IMR-90 (cell line): Measurements from ENCODE around the gene IL16. TPM values are rescaled to one million over a fixed set of nuclear protein-coding genes. Genes with fewer than 3 reads are reported as not detected.

Experiments used
- ATAC-seq: fragments of 200-7000 bp; cut with Tn5 transposase; 2 replicates; pipeline ENCODE4 v1.9.1; 2020; ENCODE audit warnings: low read depth, mild to moderate bottlenecking, moderate library complexity
- BruUV-seq: library from RNA; stranded (reverse); fragments of 400-500 nt; replicated peaks from 2 replicates; lab custom pipeline; 2021; lab: Mats Ljungman, UMichigan
- CTCF ChIA-PET: fragments of 300-600 bp; formaldehyde crosslinking; extraction: SDS; loops from one replicate; lab custom pipeline; 2021; ENCODE audit warnings: antibody characterized with exemption; lab: Yijun Ruan, JAX
- POLR2A ChIA-PET: fragments of 300-600 bp; sonication (Branson Sonifier 250); formaldehyde crosslinking; loops from one replicate; lab custom pipeline; 2022; ENCODE audit warnings: antibody characterized with exemption; ENCODE audit not compliant: unreplicated experiment; lab: Charles Lee
- DNase-seq: peaks from one replicate; pipeline ENCODE4 v3.0.0; 2013
- H2AFZ ChIP-seq: replicated peaks from 2 replicates; pipeline ENCODE3; 2013; ENCODE audit warnings: low read length, mild to moderate bottlenecking; ENCODE audit not compliant: poor library complexity
- H2AK5ac ChIP-seq: 2 replicates; pipeline ENCODE4 v1.6.1; 2013; ENCODE audit warnings: low read depth, low read length, inconsistent platforms
- H2AK9ac ChIP-seq: replicated peaks from 2 replicates; pipeline ENCODE3; 2013; ENCODE audit warnings: mild to moderate bottlenecking, low read depth, low read length, moderate library complexity; ENCODE audit not compliant: poor library complexity
- H2BK120ac ChIP-seq: 2 replicates; pipeline ENCODE4 v1.6.1; 2013; ENCODE audit warnings: low read depth, low read length, inconsistent platforms
- H2BK15ac ChIP-seq: 3 replicates; pipeline ENCODE4 v1.6.1; 2013; ENCODE audit warnings: low read depth, low read length, inconsistent platforms
- H2BK20ac ChIP-seq: 2 replicates; pipeline ENCODE4 v1.6.1; 2013; ENCODE audit warnings: low read depth, mild to moderate bottlenecking, inconsistent platforms, low read length, moderate library complexity
- H2BK5ac ChIP-seq: 2 replicates; pipeline ENCODE4 v1.6.1; 2013; ENCODE audit warnings: mild to moderate bottlenecking, low read depth, low read length, inconsistent platforms; ENCODE audit not compliant: poor library complexity, severe bottlenecking
- H3K14ac ChIP-seq: replicated peaks from 2 replicates; pipeline ENCODE4 v1.6.1; 2013; ENCODE audit warnings: low read depth, low read length, inconsistent platforms
- H3K18ac ChIP-seq: 2 replicates; pipeline ENCODE4 v1.6.1; 2013; ENCODE audit warnings: low read depth, low read length, control low read depth
- H3K23ac ChIP-seq: 2 replicates; pipeline ENCODE4 v1.6.1; 2013; ENCODE audit warnings: low read depth, low read length, inconsistent platforms
- H3K27ac ChIP-seq: 2 replicates; pipeline ENCODE4 v1.5.1; 2013; ENCODE audit warnings: mild to moderate bottlenecking, control low read depth, low read length; ENCODE audit not compliant: insufficient read depth
- H3K27me3 ChIP-seq: 2 replicates; pipeline ENCODE4 v1.6.1; 2013; ENCODE audit warnings: low read length; ENCODE audit not compliant: control insufficient read depth, insufficient read depth
- H3K36me3 ChIP-seq: 2 replicates; pipeline ENCODE4 v1.6.1; 2013; ENCODE audit warnings: low read length, mixed read lengths; ENCODE audit not compliant: control insufficient read depth, insufficient read depth
- H3K4ac ChIP-seq: 2 replicates; pipeline ENCODE4 v1.6.1; 2013; ENCODE audit warnings: low read depth, low read length, inconsistent platforms
- H3K4me1 ChIP-seq: 2 replicates; pipeline ENCODE4 v1.6.1; 2013; ENCODE audit warnings: low read length, mixed read lengths; ENCODE audit not compliant: control insufficient read depth, insufficient read depth
- H3K4me2 ChIP-seq: 2 replicates; pipeline ENCODE4 v1.6.1; 2013; ENCODE audit warnings: low read depth, mild to moderate bottlenecking, control low read depth, low read length, moderate library complexity
- H3K4me3 ChIP-seq: 2 replicates; pipeline ENCODE4 v1.5.1; 2013; ENCODE audit warnings: low read depth, mild to moderate bottlenecking, control low read depth, low read length, moderate library complexity; ENCODE audit not compliant: insufficient read depth
- H3K56ac ChIP-seq: 2 replicates; pipeline ENCODE4 v1.6.1; 2013; ENCODE audit warnings: low read length, inconsistent platforms; ENCODE audit not compliant: insufficient read depth; ENCODE audit errors: extremely low read depth
- H3K79me1 ChIP-seq, 2 experiments: 2 replicates each; pipeline ENCODE4 v1.6.1; 2013; ENCODE audit warnings: low read length in 2 of 2, inconsistent platforms in 1 of 2, low read depth in 1 of 2
- H3K9ac ChIP-seq: 2 replicates; pipeline ENCODE4 v1.6.1; 2013; ENCODE audit warnings: low read depth, low read length, control low read depth
- H3K9me1 ChIP-seq: 2 replicates; pipeline ENCODE4 v1.6.1; 2013; ENCODE audit warnings: low read length, inconsistent platforms; ENCODE audit not compliant: insufficient read depth
- H3K9me3 ChIP-seq: 2 replicates; pipeline ENCODE4 v1.6.1; 2013; ENCODE audit warnings: low read length; ENCODE audit not compliant: control insufficient read depth, insufficient read depth
- H4K20me1 ChIP-seq: 2 replicates; pipeline ENCODE4 v1.6.1; 2013; ENCODE audit warnings: low read length, inconsistent platforms; ENCODE audit not compliant: insufficient read depth
- H4K5ac ChIP-seq: 2 replicates; pipeline ENCODE4 v1.6.1; 2013; ENCODE audit warnings: mild to moderate bottlenecking, low read depth, low read length, control low read depth
- H4K8ac ChIP-seq, 2 experiments: 2 replicates each; pipeline ENCODE4 v1.6.1; 2013; ENCODE audit warnings: low read depth in 2 of 2, low read length in 2 of 2, control low read depth in 1 of 2, inconsistent platforms in 1 of 2
- H4K91ac ChIP-seq: 2 replicates; pipeline ENCODE4 v1.6.1; 2013; ENCODE audit warnings: low read depth, low read length, inconsistent platforms; ENCODE audit not compliant: insufficient read depth
- BHLHE40 ChIP-seq: fragments of 150-350 bp; IDR thresholded peaks from 2 replicates; pipeline ENCODE4 v1.6.1; 2016; ENCODE audit warnings: mild to moderate bottlenecking, low read depth, low read length
- CHD1 ChIP-seq: IDR thresholded peaks from 2 replicates; pipeline ENCODE4 v1.6.1; 2012; ENCODE audit warnings: low read depth, low read length, improper control_type of control experiment
- FOS ChIP-seq: fragments of 150-350 bp; IDR thresholded peaks from 2 replicates; pipeline ENCODE4 v1.6.1; 2016; ENCODE audit warnings: low read depth, low read length
- POLR2A ChIP-seq: IDR thresholded peaks from 2 replicates; pipeline ENCODE4 v1.6.1; 2012; ENCODE audit warnings: mild to moderate bottlenecking, low read depth, low read length
- SMC3 ChIP-seq: fragments of 150-350 bp; IDR thresholded peaks from 2 replicates; pipeline ENCODE4 v1.6.1; 2016; ENCODE audit warnings: low read depth, mild to moderate bottlenecking, antibody characterized with exemption, low read length, moderate library complexity
- WGBS, 2 experiments: methylation state at CpG; one replicate each; pipeline versions ENCODE4 v1.1.5 to v1.1.7; 2013; ENCODE audit warnings: missing lambda C conversion rate in 2 of 2; ENCODE audit not compliant: insufficient read length in 1 of 2; ENCODE audit errors: extremely low coverage in 2 of 2; 5-methylcytosine and 5-hydroxymethylcytosine counted together
- dilution Hi-C: fragments of 300-500 bp; cut with HindIII; formaldehyde crosslinking; loops from one replicate; pipeline ENCODE4 v1.14.3; 2018; ENCODE audit warnings: low sequenced_read_pairs; ENCODE audit not compliant: unreplicated experiment
- in situ Hi-C: fragments of 300-500 bp; cut with MboI; formaldehyde crosslinking; loops from 3 replicates; pipeline ENCODE4 v1.14.3; 2019; ENCODE audit warnings: low sequenced_read_pairs, inconsistent platforms, mixed read lengths
- intact Hi-C: fragments of 100-400 bp; cut with micrococcal nuclease; formaldehyde crosslinking; loops from 2 replicates; pipeline ENCODE4 v1.10.0; 2022
- polyA plus RNA-seq, 3 experiments: library from polyadenylated mRNA; depleted of rRNA; stranded (reverse); fragments of >200 nt; gene quantifications; 2 replicates each; pipeline ENCODE4 v1.2.3, GENCODE V29; 2012; ENCODE audit warnings: low replicate concordance in 1 of 3
- total RNA-seq: library from RNA; depleted of rRNA; stranded (reverse); fragments of >200 nt; gene quantifications from 2 replicates; pipeline ENCODE4 v1.2.3, GENCODE V29; 2012

IL16 gene
- total and polyA plus RNA-seq, 2 of the 4 experiments (the other 2 are of a cell fraction) = 0.18 to 0.27 TPM

GRCh38 chr15:81334768-81335435, 138.2 kb downstream of the IL16 start:
- H2BK15ac ChIP-seq = no peak overlapping the region
- H2AK5ac ChIP-seq = no peak overlapping the region
- ChIA-PET POLR2A (no interaction called here), CTCF (interaction anchor here (0.8 kb wide), 1 partner anchor 22 kb away, joined by 3 read pairs; no protein-coding TSS in a partner anchor)
- no peak overlapping the region for H2BK20ac ChIP-seq
- intact Hi-C loops (no loop called here), in situ Hi-C loops (no loop called here), dilution Hi-C loops (no loop called here)
- 96% methylated on average over 5 of the region's 10 CpGs; no CpG with 5 or more reads in 1 of the 2 experiments for WGBS, 2 experiments
- DNase-seq (no peak), ATAC-seq (no peak)
- H4K8ac ChIP-seq = no peak overlapping the region
- no peak overlapping the region for H2AK9ac ChIP-seq
- no peak overlapping the region for H2AFZ ChIP-seq
- no peak overlapping the region for H3K18ac ChIP-seq
- H3K56ac ChIP-seq = no peak overlapping the region
- BruUV-seq = no TSS peak
- no peak overlapping the region for H2BK5ac ChIP-seq
- no peak overlapping the region for H4K5ac ChIP-seq
- no peak overlapping the region for H4K91ac ChIP-seq
- no peaks in the 10 kb centered on the region for H3K36me3 ChIP-seq
- TF ChIP-seq CHD1 (no peak), FOS (no peak), POLR2A (no peak), BHLHE40 (no peak), SMC3 (no peak)
- no peaks in the 10 kb centered on the region for H4K20me1 ChIP-seq
- H3K4me1 ChIP-seq = peaks cover 13% of the 10 kb centered on the region
- no peaks in the 10 kb centered on the region for H3K9me3 ChIP-seq
- no peak overlapping the region for H3K14ac ChIP-seq
- H3K4ac ChIP-seq = no peak overlapping the region
- H3K4me3 ChIP-seq = no peak overlapping the region
- H3K23ac ChIP-seq = no peak overlapping the region
- H2BK120ac ChIP-seq = no peak overlapping the region
- no peaks in the 10 kb centered on the region for H3K27me3 ChIP-seq
- no peak overlapping the region for H3K4me2 ChIP-seq
- no peak overlapping the region for H3K9ac ChIP-seq
- H3K79me1 ChIP-seq = no peaks in the 10 kb centered on the region
- H3K27ac ChIP-seq = no peak overlapping the region
- peaks cover 9% of the 10 kb centered on the region for H3K9me1 ChIP-seq
